ENCODE data around the gene EDIL3. TPM values are rescaled to one million over a fixed set of nuclear protein-coding genes. Genes with fewer than 3 reads are reported as not detected.

EDIL3 gene
- total and polyA plus RNA-seq, 2 of the 13 experiments (the other 11 are each of a cell fraction or from before 2014, with no cell fraction given) = 0.01 TPM; not detected in 1

DNA sequence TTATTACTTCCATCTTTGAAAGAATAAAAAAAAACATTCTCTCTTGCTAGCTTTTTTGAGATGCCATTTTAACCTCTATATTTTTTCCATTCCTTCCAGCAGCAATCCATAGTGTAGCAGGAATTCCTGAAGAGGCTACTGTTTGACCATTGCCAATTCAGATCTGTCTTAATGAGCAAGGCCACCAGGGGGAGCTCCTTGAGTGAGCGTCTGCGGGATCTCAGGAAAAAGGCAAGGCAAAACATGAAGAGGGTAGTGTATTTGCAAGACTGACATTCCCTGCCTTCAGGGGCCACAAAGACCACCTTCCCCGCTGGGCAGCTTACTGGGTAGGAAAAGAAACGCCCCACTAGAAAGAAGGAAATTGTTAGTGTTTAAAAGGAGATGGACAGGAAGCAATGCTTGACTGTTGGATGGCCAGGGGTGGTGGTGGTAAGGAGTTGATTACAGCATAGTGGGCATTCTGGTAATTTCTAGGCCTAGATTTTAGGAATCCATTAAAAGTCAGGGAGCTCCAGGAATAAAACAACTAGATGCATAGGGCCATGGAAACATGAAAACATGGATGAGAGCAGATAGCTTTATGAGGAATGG, 457.4 kb downstream of the EDIL3 start (continued):
- TF ChIP-seq, protein P1, sequence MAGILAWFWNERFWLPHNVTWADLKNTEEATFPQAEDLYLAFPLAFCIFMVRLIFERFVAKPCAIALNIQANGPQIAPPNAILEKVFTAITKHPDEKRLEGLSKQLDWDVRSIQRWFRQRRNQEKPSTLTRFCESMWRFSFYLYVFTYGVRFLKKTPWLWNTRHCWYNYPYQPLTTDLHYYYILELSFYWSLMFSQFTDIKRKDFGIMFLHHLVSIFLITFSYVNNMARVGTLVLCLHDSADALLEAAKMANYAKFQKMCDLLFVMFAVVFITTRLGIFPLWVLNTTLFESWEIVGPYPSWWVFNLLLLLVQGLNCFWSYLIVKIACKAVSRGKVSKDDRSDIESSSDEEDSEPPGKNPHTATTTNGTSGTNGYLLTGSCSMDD (CRISPR knock-in tag; IDR thresholded peaks at IDR 0.05) = no peak
- TF ChIP-seq, protein P2, sequence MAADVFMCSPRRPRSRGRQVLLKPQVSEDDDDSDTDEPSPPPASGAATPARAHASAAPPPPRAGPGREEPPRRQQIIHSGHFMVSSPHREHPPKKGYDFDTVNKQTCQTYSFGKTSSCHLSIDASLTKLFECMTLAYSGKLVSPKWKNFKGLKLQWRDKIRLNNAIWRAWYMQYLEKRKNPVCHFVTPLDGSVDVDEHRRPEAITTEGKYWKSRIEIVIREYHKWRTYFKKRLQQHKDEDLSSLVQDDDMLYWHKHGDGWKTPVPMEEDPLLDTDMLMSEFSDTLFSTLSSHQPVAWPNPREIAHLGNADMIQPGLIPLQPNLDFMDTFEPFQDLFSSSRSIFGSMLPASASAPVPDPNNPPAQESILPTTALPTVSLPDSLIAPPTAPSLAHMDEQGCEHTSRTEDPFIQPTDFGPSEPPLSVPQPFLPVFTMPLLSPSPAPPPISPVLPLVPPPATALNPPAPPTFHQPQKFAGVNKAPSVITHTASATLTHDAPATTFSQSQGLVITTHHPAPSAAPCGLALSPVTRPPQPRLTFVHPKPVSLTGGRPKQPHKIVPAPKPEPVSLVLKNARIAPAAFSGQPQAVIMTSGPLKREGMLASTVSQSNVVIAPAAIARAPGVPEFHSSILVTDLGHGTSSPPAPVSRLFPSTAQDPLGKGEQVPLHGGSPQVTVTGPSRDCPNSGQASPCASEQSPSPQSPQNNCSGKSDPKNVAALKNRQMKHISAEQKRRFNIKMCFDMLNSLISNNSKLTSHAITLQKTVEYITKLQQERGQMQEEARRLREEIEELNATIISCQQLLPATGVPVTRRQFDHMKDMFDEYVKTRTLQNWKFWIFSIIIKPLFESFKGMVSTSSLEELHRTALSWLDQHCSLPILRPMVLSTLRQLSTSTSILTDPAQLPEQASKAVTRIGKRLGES (CRISPR knock-in tag; IDR thresholded peaks at IDR 0.05; ENCODE audit: borderline replicate concordance) = no peak
- TF ChIP-seq RBAK (CRISPR knock-in tag; IDR thresholded peaks at IDR 0.05) (no peak), RFXAP (CRISPR knock-in tag; IDR thresholded peaks at IDR 0.05; ENCODE audit: borderline replicate concordance) (no peak), MIXL1 (CRISPR knock-in tag; IDR thresholded peaks at IDR 0.05) (peak; percentile 82; the same call in 1 of the 2 replicates), NR2C2 (CRISPR knock-in tag; IDR thresholded peaks at IDR 0.05; ENCODE audit: borderline replicate concordance) (no peak), RAD21 (CRISPR knock-in tag; IDR thresholded peaks at IDR 0.05) (peak; percentile 18; the same call in 1 of the 2 replicates), HNRNPL (IDR thresholded peaks at IDR 0.05; ENCODE audit: low read depth, low read length) (no peak), FIP1L1 (IDR thresholded peaks at IDR 0.05; ENCODE audit: borderline replicate concordance, insufficient read depth, low read depth, low read length) (no peak), ZNF441 (CRISPR knock-in tag; IDR thresholded peaks at IDR 0.05; ENCODE audit: borderline replicate concordance) (no peak), ZNF530 (CRISPR knock-in tag; IDR thresholded peaks at IDR 0.05; ENCODE audit: low read depth) (no peak)
- TF ChIP-seq, protein P3, sequence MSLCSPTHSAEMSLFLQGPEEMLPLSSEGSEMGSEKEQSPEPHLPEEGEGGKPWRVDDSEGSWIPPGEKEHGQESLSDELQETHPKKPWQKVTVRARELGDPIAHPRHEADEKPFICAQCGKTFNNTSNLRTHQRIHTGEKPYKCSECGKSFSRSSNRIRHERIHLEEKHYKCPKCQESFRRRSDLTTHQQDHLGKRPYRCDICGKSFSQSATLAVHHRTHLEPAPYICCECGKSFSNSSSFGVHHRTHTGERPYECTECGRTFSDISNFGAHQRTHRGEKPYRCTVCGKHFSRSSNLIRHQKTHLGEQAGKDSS (CRISPR knock-in tag; IDR thresholded peaks at IDR 0.05; ENCODE audit: borderline replicate concordance, low read depth) = no peak
- TF ChIP-seq, protein P4, sequence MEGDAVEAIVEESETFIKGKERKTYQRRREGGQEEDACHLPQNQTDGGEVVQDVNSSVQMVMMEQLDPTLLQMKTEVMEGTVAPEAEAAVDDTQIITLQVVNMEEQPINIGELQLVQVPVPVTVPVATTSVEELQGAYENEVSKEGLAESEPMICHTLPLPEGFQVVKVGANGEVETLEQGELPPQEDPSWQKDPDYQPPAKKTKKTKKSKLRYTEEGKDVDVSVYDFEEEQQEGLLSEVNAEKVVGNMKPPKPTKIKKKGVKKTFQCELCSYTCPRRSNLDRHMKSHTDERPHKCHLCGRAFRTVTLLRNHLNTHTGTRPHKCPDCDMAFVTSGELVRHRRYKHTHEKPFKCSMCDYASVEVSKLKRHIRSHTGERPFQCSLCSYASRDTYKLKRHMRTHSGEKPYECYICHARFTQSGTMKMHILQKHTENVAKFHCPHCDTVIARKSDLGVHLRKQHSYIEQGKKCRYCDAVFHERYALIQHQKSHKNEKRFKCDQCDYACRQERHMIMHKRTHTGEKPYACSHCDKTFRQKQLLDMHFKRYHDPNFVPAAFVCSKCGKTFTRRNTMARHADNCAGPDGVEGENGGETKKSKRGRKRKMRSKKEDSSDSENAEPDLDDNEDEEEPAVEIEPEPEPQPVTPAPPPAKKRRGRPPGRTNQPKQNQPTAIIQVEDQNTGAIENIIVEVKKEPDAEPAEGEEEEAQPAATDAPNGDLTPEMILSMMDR (CRISPR knock-in tag; IDR thresholded peaks at IDR 0.05) = peak; percentile 77
- TF ChIP-seq, protein P5, sequence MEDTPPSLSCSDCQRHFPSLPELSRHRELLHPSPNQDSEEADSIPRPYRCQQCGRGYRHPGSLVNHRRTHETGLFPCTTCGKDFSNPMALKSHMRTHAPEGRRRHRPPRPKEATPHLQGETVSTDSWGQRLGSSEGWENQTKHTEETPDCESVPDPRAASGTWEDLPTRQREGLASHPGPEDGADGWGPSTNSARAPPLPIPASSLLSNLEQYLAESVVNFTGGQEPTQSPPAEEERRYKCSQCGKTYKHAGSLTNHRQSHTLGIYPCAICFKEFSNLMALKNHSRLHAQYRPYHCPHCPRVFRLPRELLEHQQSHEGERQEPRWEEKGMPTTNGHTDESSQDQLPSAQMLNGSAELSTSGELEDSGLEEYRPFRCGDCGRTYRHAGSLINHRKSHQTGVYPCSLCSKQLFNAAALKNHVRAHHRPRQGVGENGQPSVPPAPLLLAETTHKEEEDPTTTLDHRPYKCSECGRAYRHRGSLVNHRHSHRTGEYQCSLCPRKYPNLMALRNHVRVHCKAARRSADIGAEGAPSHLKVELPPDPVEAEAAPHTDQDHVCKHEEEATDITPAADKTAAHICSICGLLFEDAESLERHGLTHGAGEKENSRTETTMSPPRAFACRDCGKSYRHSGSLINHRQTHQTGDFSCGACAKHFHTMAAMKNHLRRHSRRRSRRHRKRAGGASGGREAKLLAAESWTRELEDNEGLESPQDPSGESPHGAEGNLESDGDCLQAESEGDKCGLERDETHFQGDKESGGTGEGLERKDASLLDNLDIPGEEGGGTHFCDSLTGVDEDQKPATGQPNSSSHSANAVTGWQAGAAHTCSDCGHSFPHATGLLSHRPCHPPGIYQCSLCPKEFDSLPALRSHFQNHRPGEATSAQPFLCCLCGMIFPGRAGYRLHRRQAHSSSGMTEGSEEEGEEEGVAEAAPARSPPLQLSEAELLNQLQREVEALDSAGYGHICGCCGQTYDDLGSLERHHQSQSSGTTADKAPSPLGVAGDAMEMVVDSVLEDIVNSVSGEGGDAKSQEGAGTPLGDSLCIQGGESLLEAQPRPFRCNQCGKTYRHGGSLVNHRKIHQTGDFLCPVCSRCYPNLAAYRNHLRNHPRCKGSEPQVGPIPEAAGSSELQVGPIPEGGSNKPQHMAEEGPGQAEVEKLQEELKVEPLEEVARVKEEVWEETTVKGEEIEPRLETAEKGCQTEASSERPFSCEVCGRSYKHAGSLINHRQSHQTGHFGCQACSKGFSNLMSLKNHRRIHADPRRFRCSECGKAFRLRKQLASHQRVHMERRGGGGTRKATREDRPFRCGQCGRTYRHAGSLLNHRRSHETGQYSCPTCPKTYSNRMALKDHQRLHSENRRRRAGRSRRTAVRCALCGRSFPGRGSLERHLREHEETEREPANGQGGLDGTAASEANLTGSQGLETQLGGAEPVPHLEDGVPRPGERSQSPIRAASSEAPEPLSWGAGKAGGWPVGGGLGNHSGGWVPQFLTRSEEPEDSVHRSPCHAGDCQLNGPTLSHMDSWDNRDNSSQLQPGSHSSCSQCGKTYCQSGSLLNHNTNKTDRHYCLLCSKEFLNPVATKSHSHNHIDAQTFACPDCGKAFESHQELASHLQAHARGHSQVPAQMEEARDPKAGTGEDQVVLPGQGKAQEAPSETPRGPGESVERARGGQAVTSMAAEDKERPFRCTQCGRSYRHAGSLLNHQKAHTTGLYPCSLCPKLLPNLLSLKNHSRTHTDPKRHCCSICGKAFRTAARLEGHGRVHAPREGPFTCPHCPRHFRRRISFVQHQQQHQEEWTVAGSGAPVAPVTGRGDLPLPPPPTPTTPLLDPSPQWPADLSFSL (CRISPR knock-in tag; IDR thresholded peaks at IDR 0.05) = no peak

Measured in HepG2 (cell line).